ENCODE results near the gene KRT6C.
"Not testable (repeated sequence)": the region's sequence is repeated elsewhere in the genome, so short reads cannot be mapped to it uniquely, and the experiment has no call there.

KRT6C gene

GRCh38 chr12:52455821-52456220, 17.8 kb downstream of the KRT6C start:
- DNase-seq (ENCODE audit: low read depth, low spot score), result no peak

- no peak for DNase-seq (ENCODE audit: low read depth, low spot score)
Measured at GRCh38 chr12:52454411-52455201, 19.0 kb downstream of the KRT6C start.

- no peak for DNase-seq (ENCODE audit: low read depth, low spot score)
Measured at GRCh38 chr12:52452101-52452500, 21.5 kb downstream of the KRT6C start, which contains the start of gene KRT6B. KRT6B (minus strand) TSS chr12:52452146; CDS start chr12:52452078, 68 bp downstream.

GRCh38 chr12:52448228-52448627, 25.4 kb downstream of the KRT6C start:
- no peak for DNase-seq (ENCODE audit: low read depth, low spot score)

- not testable (repeated sequence) for DNase-seq (ENCODE audit: low read depth, low spot score)
Measured at GRCh38 chr12:52447196-52447595, 26.4 kb downstream of the KRT6C start.

- no peak for DNase-seq (ENCODE audit: low read depth, low spot score)
Measured at GRCh38 chr12:52446367-52447045, 27.1 kb downstream of the KRT6C start.

- no peak for DNase-seq (ENCODE audit: low read depth, low spot score)
Measured at GRCh38 chr12:52445876-52446275, 27.7 kb downstream of the KRT6C start.

GRCh38 chr12:52444647-52445595, 28.7 kb downstream of the KRT6C start:
- DNase-seq (ENCODE audit: low read depth, low spot score), result no peak

- DNase-seq (ENCODE audit: low read depth, low spot score), result no peak
Measured at GRCh38 chr12:52443966-52444365, 29.6 kb downstream of the KRT6C start.

GRCh38 chr12:52442600-52443061, 31.0 kb downstream of the KRT6C start:
- peak; percentile 2 for DNase-seq (ENCODE audit: low read depth, low spot score)

GRCh38 chr12:52441320-52441911, 32.2 kb downstream of the KRT6C start:
- DNase-seq (ENCODE audit: low read depth, low spot score), result no peak

- DNase-seq (ENCODE audit: low read depth, low spot score), result no peak
Measured at GRCh38 chr12:52440821-52441319, 32.7 kb downstream of the KRT6C start.

GRCh38 chr12:52439845-52440244, 33.8 kb downstream of the KRT6C start:
- no peak for DNase-seq (ENCODE audit: low read depth, low spot score)

- no peak for DNase-seq (ENCODE audit: low read depth, low spot score)
Measured at GRCh38 chr12:52439420-52439819, 34.2 kb downstream of the KRT6C start.

- no peak for DNase-seq (ENCODE audit: low read depth, low spot score)
Measured at GRCh38 chr12:52438305-52439301, 35.0 kb downstream of the KRT6C start.

GRCh38 chr12:52437508-52437907, 36.1 kb downstream of the KRT6C start:
- no peak for DNase-seq (ENCODE audit: low read depth, low spot score)

- DNase-seq (ENCODE audit: low read depth, low spot score), result no peak
Measured at GRCh38 chr12:52436828-52437474, 36.7 kb downstream of the KRT6C start.

GRCh38 chr12:52436000-52436827, 37.4 kb downstream of the KRT6C start:
- no peak for DNase-seq (ENCODE audit: low read depth, low spot score)

GRCh38 chr12:52435659-52435999, 38.0 kb downstream of the KRT6C start:
- DNase-seq (ENCODE audit: low read depth, low spot score), result no peak
